ENCODE measurements around the gene CDS2.

Gene CDS2

DNA sequence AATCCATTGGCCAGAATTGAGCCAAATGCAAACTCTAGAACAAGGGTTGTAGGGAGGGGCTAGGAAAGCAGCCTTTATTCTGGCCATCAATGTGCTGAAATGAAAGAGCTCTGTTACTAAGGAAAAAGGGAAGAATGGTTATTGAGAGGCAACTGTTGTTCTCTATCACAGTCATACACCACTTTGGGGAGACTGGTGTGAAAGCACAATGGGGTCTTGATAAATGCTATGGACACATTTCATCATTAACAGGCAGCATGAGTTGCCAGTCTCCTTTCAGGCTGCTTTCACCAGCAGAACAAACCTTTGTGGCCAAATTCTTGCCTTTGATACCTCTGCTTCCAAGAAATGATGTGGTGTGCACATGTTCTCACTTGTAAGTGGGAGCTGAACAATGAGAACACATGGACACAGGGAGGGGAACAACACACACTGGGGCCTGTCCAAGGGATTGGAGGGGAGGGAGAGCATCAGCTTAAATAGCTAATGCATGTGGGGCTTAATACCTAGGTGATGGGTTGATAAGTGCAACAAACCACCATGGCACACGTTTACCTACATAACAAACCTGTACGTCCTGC, 86.2 kb downstream of the CDS2 start:
- DNase-seq (ENCODE audit: low read depth): no peak

DNA sequence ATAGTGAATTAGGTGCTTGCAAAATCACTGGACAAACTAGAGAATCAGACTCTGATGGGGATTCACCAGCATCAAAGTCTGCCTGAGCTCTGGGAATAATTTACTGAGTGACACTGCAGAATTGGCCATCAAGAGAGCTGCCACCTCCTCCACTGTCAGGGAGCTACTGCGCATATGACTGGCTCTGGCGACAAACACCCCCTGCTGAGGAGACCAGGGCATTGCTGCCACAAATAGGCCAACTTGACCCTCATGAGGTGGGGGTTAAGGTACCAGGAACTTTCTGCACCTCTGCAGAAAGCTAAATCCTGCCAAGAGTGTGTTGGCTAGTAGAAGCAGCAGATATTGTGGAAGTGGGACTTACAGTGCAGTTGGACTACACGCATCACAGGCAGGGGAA, 88.0 kb downstream of the CDS2 start:
- DNase-seq (ENCODE audit: low read depth): no peak

DNA sequence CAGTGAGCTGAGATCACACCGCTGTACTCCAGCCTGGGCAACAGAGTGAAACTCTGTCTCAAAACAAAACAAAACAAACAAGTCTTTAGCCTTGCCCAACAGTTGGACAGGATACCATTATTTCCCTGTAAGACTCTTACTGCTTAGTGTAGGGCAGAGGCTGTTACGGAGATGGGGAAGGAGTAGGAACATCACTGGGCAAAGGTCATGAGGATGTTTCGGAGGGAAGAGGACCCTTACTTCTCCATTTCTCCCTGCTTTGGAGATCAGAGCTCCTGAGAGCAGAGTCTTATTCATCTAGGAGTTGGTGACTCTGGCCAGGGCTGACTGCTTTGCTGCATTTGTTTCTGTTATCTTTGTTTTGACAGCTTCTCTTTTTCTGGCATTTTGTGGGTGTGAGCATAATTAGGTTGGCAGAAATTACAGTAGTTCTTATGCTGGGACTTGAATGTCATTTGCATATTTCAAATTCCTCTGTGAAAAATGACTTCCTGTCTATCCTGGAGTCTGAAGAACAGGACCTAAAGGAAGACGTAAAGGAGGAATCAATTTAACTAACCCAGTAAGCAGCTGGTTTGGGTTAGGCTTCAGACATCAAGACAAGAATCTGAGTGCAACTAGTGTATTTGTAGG, 89.0 kb downstream of the CDS2 start:
- peak; percentile 59 for DNase-seq (ENCODE audit: low read depth)

DNA sequence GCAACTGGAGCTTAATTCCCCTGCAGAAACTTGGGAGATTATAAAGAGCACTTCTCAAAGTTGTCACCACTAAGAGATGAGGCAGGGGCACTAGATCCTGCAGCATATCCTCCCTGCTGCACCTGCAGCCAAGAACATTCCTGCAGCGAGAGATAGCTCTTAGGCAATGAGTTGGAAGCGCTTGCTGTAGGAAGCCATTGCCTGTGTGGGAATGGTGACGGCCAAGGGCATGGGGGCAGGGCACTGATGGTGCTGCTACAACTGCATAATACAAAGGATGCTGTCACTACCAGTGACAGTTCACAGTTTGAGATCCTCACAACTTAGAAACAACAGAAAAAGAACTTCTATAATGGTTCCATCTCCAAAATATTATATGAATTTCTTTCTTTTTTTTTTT, 89.9 kb downstream of the CDS2 start:
- no peak for DNase-seq (ENCODE audit: low read depth)

DNA sequence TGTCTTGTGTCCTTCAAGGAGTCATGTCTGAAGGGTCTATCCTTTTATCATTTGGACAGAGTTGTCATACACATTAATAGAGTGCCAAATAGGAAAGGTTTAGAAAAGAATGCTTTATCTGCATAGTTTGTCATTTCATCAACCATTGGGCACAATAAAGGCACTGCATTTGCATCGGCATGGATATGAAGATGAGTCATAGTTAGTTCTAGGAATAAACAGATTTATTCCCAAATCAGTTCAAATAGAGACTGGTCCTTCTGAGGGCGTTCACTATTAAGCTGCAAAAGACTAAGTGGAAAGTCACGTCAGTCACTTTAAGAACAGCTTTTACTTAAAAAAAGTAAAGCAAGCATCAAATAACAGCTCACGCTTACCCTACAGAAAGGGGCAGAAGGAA, 90.8 kb downstream of the CDS2 start:
- no peak for DNase-seq (ENCODE audit: low read depth)

DNA sequence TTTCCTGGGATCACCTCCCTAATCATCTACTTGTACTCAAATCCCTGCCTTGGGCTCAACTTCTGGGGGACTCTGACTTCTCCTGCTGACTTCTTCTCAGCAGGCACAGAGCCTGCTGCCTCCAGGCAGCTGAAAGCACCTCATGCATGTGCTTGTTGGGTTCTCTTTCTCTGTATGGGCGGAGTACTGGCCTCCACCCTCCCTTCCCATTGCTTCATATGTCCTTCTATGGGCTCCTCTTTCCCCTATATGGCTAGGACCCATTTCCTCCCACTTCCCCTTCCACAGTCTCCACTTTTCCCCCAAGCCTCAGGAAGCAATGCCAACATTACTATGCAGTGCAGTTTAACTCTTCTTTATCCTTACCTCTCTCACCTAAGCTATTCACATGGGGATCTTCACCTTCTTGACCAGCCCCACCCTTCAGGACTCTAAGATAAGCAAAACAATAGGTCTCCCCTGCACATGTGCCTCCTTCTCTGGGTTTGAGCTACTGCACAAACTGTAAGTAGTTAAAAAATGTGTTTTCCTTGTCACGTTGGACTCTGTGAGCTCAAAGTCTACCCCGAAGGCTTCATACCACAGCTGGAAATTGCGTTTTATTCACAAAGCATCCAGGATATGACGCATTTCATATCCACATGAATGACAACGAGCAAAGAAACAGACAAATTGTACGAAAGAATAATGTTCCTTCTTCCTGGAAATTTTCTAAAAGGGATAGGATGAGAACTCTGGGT, 93.7 kb downstream of the CDS2 start:
- peak; percentile 23 for DNase-seq (ENCODE audit: low read depth)

DNA sequence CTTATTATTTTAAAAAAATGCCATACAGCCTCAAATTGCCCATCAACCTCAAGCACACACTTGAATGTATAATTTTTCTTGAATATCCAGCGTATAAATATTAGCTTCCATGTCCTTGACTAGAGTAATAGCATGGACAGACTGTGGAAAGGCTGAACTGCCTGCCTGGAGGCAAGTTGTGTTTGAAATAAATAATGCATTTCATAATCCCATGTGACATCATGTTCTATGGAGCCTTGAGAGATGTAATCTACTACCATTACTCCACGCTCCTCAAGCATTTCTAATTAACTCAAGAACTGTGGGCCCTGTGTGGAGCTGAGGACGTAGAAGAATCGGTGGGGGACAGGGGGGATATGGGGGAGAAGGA, 94.2 kb downstream of the CDS2 start:
- peak; percentile 29 for DNase-seq (ENCODE audit: low read depth)

DNA sequence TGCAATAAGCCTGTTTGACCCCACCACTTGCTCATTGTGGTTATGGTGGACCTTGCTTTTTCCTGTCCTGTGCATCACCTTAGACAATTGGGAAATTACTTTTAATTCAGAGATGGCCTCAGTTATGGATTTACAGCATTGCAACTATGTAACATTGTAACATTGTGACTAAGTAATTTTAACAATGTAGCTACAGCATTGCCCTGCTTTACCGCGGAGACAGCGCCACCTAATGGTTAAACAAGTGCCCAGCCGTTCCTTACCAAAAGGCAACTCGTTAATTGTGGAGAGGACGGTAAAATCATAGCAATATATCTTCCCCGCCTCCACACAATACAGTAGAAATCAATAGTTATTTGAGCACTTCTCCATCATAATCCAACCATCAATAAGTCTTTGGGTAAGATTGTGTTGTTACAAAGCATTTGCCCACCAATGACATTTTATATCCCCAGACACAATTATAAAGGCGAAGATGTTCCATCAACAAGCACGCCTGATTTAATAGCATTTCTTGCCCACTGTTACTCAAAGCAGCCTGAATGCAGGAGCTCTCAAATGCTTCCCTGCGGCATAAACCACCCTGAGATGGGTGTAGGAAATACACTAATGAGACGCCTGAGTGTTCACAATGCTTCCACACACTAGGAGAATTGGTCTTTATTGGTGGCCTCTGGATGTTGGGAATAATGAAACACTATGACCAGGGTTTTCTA, 96.3 kb downstream of the CDS2 start:
- peak; percentile 59 for DNase-seq (ENCODE audit: low read depth)

DNA sequence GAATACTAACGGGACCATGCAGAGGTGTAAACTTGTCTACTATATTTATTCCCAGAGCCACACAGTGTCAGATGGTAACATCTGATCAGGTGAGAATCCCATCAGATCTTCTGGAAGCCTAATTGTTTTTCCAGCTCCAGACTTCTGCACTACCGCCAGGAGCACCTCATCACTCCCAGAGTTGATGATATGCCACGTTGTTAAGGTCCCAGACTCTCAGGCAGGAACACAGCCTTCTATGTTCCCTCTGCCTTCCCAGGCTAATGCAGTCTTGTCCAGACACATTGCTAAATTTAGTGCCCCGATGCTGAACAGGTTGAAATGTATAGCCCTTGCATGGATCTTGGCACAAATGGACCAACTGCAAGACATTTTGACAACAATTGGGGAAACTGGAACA, 103.7 kb downstream of the CDS2 start:
- no peak for DNase-seq (ENCODE audit: low read depth)

DNA sequence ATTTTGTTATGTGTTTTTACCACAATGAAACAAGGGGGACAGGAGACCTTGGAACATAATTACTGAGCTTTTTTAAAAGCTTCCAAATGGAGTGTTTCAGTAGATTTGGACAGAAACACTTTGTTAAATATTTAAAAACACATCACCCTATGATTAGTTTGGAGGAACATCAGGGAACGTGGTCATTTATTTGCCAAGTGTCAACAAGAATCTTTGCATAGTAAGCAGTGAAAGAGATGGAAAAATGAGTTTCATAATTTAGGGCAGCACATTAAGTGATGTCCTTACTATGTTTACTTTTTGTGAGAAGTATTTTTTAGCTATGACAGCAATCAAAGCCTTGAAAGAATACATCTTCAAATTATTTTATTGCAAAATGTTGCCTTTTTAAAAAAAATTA, 107.3 kb downstream of the CDS2 start:
- DNase-seq (ENCODE audit: low read depth): no peak

DNA sequence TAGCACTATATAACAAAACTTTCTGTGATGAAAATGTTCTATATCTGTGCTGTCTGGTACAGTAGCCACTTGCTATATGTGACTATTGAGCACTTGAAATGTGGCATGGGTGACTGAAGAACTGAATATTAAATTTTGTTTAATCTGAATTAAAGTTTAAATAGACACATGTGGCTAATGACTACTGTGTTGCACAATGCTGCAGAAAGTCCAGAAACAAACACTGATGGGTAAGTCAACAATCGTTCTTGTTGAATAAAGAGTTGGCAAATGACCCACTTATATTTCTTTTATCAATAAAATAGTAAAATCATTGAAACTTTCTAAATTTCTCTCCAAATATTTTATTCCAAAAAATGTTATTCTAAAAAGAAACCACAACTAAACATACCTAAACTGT, 108.2 kb downstream of the CDS2 start:
- no peak for DNase-seq (ENCODE audit: low read depth)

All from fibroblast of gingiva (primary cell).